ENCODE measurements around the gene HS3ST4. TPM values are rescaled to one million over a fixed set of nuclear protein-coding genes. Genes with fewer than 3 reads are reported as not detected.

The HS3ST4 gene
- total and polyA plus RNA-seq, 11 donors, result not detected

DNA sequence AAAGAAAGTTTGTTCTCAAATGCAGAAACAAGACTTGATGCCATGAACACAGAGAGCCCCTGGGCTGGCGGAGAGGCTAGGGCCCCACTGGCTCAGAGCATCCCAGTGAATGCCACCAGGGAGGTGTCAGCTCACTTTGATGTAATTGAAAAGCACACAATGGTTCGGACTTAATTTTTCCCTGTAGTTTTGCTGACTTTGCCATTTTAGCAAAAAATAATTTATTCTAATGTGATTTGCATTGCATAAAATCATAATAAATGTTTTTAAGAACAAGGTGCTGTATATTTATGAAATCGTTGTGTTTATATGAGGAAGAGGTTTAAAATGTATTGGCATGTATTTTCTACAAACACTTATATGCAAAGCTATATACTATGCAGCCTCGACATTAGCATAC, 140.5 kb downstream of the HS3ST4 start:
- no peak for TF ChIP-seq POLR2A (IDR thresholded peaks at IDR 0.05)
- TF ChIP-seq, protein P1, sequence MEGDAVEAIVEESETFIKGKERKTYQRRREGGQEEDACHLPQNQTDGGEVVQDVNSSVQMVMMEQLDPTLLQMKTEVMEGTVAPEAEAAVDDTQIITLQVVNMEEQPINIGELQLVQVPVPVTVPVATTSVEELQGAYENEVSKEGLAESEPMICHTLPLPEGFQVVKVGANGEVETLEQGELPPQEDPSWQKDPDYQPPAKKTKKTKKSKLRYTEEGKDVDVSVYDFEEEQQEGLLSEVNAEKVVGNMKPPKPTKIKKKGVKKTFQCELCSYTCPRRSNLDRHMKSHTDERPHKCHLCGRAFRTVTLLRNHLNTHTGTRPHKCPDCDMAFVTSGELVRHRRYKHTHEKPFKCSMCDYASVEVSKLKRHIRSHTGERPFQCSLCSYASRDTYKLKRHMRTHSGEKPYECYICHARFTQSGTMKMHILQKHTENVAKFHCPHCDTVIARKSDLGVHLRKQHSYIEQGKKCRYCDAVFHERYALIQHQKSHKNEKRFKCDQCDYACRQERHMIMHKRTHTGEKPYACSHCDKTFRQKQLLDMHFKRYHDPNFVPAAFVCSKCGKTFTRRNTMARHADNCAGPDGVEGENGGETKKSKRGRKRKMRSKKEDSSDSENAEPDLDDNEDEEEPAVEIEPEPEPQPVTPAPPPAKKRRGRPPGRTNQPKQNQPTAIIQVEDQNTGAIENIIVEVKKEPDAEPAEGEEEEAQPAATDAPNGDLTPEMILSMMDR (IDR thresholded peaks at IDR 0.05), result no peak
- Histone ChIP-seq H3K9me3 (no peaks in the 10 kb centered on the region), H3K4me3 (no peak overlapping the region), H3K27ac (no peak overlapping the region), H3K27me3 (peaks cover 0 to 32% (median 0%) of the 10 kb centered on the region in 9 donors), H3K4me1 (no peaks in the 10 kb centered on the region), H3K36me3 (no peaks in the 10 kb centered on the region)
- ATAC-seq, result no peak
- WGBS, 4 donors, result 79 to 85% (median 80%) methylated on average over 4 of the region's 4 CpGs
- DNase-seq, result no peak
- intact Hi-C loops (cut with DNase I), result loop anchor here in 5 of 10 donors (10.0 kb wide), 3 partner anchors 47 to 1623 kb away; no protein-coding TSS in a partner anchor

DNA sequence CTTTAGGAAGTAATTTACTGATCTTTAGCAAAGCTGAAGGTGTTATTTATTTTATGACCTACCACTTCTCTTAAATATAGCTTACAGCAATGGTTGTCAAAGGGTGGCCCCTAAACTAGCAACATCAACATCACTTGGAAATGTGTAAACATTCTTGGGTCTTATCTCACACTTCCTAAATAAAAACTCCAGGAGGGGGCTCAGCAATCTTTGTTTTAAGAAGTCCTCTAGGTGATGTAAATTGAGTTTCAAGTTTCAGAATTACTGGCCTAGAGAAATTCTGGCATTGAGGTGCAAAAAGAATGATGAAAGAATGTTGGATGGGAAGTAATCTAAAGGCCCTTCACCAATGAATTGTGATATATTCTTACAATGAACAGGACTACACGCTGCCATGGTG, 142.3 kb downstream of the HS3ST4 start:
- Histone ChIP-seq H3K4me3 (no peak overlapping the region), H3K9me3 (no peaks in the 10 kb centered on the region), H3K4me1 (peaks cover 0 to 4% (median 0%) of the 10 kb centered on the region in 12 donors), H3K36me3 (no peaks in the 10 kb centered on the region), H3K27ac (no peak overlapping the region), H3K27me3 (peaks cover 0 to 40% (median 0%) of the 10 kb centered on the region in 9 donors)
- no peak for ATAC-seq
- no peak for DNase-seq
- WGBS, 4 donors, result 70 to 87% (median 80%) methylated on average over 1 of the region's 1 CpG
- intact Hi-C loops (cut with DNase I), result loop anchor here in 5 of 10 donors (10.0 kb wide), 3 partner anchors 49 to 1621 kb away; no protein-coding TSS in a partner anchor
- TF ChIP-seq, protein P1 (IDR thresholded peaks at IDR 0.05), result no peak
- TF ChIP-seq POLR2A (IDR thresholded peaks at IDR 0.05), result no peak

DNA sequence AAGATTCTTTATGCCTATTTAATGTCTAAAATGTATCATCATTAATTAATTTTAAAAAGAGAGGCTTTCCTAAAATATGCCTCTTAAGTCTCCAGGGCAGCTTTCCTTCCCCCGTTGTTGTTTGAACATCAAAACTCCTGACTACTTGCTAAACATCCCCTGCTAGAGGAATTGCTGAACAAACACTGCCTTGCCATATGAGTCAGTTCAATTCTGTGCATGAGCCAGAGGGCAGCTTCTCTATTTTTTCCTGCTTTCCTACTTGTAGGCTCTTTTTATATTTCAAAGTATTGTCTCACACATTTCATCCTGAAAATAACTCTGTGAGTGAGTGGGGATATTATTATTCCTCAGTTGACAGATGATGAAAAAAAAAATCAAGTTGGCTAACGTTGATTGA, 143.4 kb downstream of the HS3ST4 start:
- Histone ChIP-seq H3K27me3 (peaks cover 0 to 34% (median 0%) of the 10 kb centered on the region in 9 donors), H3K9me3 (no peaks in the 10 kb centered on the region), H3K4me1 (peaks cover 0 to 4% (median 0%) of the 10 kb centered on the region in 12 donors), H3K4me3 (no peak overlapping the region), H3K27ac (no peak overlapping the region), H3K36me3 (no peaks in the 10 kb centered on the region)
- TF ChIP-seq POLR2A (IDR thresholded peaks at IDR 0.05), result no peak
- TF ChIP-seq, protein P1 (IDR thresholded peaks at IDR 0.05), result no peak
- 54 to 64% (median 55%) methylated on average over 2 of the region's 2 CpGs for WGBS, 4 donors
- ATAC-seq (no peak), DNase-seq (no peak)
- intact Hi-C loops (cut with DNase I), result loop anchor here in 9 of 10 donors (5.0 to 10.0 kb wide), 8 partner anchors 50 to 1622 kb away; no protein-coding TSS in a partner anchor

DNA sequence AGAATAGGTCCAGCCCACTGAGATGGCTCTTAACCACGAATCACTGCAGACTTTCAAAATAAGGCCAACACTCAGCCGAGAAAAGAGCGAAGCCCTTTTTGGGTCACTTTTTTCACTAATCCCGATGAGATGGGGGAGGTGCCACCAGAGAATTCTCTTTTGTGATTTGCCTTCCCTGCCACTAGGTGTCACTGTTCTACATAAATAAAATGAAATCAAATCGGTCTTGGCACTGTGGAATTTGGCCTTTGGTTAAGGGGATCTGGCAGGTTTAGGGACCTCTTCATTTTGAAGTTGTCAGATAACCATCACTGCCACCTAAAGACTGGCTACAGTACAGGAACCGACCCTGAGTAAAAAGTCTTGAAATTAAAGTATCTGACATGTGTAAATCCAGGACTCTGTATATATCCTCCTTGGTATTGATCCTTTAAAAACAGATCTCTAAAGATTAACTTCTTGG, 147.0 kb downstream of the HS3ST4 start:
- peak in 2 of 4 donors; percentile 31 to 34 for ATAC-seq
- intact Hi-C loops (cut with DNase I), result loop anchor here in 9 of 10 donors (2.0 to 10.0 kb wide), 9 partner anchors 54 to 1619 kb away; no protein-coding TSS in a partner anchor
- Histone ChIP-seq H3K27me3 (peaks cover 0 to 23% (median 0%) of the 10 kb centered on the region in 9 donors), H3K4me3 (no peak overlapping the region), H3K9me3 (no peaks in the 10 kb centered on the region), H3K36me3 (no peaks in the 10 kb centered on the region), H3K27ac (no peak overlapping the region), H3K4me1 (peaks cover 0 to 4% (median 0%) of the 10 kb centered on the region in 12 donors)
- WGBS, 4 donors, result 3 to 7% (median 5%) methylated on average over 6 of the region's 6 CpGs
- peak in 1 of 5 donors; percentile 7 for DNase-seq
- no peak for TF ChIP-seq POLR2A (IDR thresholded peaks at IDR 0.05)
- TF ChIP-seq, protein P1 (IDR thresholded peaks at IDR 0.05), result peak; percentile 65 to 82 (median 74)
